Ramos (cell line): ENCODE results near the gene NFAM1.

Experiments used
- in situ Hi-C: fragments of 300-500 bp; cut with MboI; formaldehyde crosslinking; loops from one replicate; pipeline ENCODE4 v1.14.3; 2022; ENCODE audit warnings: low sequenced_read_pairs; ENCODE audit not compliant: unreplicated experiment

The NFAM1 gene, protein sequence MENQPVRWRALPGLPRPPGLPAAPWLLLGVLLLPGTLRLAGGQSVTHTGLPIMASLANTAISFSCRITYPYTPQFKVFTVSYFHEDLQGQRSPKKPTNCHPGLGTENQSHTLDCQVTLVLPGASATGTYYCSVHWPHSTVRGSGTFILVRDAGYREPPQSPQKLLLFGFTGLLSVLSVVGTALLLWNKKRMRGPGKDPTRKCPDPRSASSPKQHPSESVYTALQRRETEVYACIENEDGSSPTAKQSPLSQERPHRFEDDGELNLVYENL

DNA sequence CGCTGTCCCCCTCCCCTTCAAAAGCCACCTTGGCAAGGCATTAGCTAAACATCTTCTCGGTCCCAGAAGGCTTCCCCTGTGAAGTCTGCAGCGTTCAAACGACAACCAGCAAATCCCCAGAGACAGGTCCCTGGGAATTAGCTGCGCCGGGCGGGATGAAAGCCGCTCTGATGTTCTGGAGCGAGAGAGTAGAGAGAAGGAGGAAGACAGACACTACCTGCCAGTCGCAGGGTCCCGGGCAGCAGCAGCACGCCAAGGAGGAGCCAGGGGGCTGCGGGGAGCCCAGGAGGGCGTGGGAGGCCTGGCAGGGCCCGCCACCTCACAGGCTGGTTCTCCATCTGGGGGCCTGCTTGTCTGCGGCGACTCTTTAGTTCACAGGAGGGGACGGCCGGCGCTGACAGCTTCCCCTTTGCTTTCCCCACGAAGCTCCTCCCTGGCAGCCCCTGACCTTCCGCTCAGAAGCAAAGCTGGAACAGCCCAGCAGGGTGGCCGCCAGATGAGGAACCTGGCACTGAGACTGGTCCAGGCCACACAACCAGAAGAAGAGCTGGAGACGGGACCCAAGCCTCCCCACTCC lies at the start of gene NFAM1:
Gene NFAM1, minus strand, starts transcription at position 384 of the 577 bp plus-strand sequence. Its CDS starts 46 bp downstream, at position 338.
- in situ Hi-C loops = loop anchor here (5.0 to 10.0 kb wide), 2 partner anchors 265 to 467 kb away; partner anchors contain the start of gene SEPTIN3

GRCh38 chr22:42475122-42475521 lies 42.9 kb upstream of the NFAM1 start:
- in situ Hi-C loops = no loop called here

GRCh38 chr22:42473484-42474193 lies 41.4 kb upstream of the NFAM1 start:
- in situ Hi-C loops = no loop called here

DNA sequence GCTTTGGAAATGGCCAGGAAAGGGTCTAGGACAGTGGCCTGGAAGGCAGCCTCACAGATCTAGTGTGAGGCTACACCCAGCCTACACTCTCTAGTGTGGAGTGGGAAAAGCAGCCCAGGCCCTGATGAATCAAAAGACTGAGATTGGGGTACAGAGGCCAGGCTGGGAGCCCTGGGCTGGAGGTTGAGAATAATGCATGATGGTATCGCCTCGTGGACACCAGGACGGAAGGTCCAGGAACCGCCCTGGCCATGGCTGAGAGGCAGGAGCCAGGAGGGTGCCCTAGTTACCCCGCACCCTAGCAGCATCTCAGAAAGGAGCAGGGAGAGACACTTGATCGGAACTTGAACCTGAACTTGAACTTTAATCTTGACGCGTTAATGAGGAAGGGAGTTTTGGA lies 40.5 kb upstream of the NFAM1 start:
- in situ Hi-C loops = no loop called here

- in situ Hi-C loops = no loop called here
Observed at GRCh38 chr22:42471441-42471840, 39.2 kb upstream of the NFAM1 start.

GRCh38 chr22:42470366-42471082 lies 38.3 kb upstream of the NFAM1 start:
- in situ Hi-C loops = no loop called here

- in situ Hi-C loops = no loop called here
Observed at GRCh38 chr22:42468841-42469240, 36.6 kb upstream of the NFAM1 start.

DNA sequence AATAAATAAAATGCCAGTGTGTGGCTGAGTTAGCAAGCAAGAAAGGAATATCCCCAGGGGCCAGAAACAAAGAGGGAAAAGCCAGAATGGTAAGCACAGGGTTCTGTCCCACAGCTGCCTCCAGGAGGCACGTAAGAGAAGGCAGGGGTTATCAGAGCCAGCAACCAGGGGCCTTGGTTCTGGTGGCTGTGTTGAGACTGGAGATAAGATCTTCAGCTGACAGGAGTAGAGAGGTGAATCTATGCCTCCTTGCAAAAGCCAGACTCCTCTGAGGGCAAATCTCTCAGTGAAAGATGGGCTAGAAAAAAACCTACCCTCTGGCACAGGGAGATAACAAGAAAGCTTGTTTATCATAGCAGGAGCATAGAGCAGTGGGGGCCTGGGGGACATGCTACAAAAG lies 29.8 kb upstream of the NFAM1 start:
- in situ Hi-C loops = no loop called here

GRCh38 chr22:42461511-42461910 lies 29.3 kb upstream of the NFAM1 start:
- in situ Hi-C loops = no loop called here

DNA sequence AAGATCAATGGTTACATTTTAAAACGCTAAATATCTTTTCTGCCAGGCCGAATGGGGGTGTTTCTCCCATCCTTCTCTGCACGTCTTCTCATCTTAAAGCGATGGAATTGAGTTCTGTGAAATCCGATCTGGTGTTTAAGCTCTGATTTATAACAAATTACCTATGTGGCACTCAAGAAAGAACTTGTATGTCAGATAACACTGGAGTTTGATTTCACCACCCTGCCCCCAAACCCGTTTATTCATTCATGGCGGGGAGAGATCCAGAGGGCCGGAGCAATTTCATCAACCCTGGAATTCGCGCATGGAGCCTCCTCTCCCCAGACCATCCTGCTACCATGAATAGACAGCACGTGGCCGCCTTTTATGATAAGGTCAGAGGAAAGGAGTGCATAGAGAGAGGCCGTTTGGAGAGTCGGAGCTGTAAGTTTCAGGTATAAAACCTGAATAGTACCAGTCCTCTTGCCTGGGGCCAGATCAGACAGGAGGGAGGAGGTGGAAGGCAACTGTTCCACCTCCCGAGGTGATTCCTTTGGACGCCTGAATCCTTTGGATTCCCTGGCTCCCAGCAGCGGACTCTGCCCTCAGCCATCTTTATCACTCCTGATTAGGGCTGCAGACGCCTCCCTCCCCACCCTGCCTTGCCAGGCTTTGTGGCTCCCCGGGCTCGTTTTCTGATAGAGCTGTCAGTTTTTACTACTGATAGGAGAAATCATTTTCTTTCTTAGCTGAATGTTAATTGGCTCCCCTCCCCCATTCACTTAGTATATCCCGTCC lies 27.3 kb upstream of the NFAM1 start:
- in situ Hi-C loops = no loop called here

DNA sequence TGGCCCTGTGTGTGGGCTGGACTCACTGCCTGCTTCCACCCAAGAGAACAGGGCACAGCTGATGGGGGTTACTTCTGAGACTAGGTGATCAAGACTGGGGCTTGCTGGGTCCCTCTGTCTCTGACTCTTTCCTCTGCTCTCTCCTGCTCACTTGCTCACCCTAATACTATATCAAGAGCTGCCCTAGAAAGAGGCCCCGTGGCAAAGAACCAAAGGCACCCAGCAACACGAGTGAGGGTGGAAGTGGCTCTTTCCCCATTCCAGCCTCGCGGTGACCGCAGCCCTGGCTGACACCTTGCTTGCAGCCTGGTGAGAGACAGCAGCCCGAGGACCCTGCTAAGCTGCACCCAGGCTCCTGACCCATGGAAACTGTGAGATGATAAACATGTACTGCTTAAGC lies 20.7 kb upstream of the NFAM1 start:
- in situ Hi-C loops = no loop called here

- in situ Hi-C loops = no loop called here
Observed at GRCh38 chr22:42452456-42452855, 20.3 kb upstream of the NFAM1 start.

DNA sequence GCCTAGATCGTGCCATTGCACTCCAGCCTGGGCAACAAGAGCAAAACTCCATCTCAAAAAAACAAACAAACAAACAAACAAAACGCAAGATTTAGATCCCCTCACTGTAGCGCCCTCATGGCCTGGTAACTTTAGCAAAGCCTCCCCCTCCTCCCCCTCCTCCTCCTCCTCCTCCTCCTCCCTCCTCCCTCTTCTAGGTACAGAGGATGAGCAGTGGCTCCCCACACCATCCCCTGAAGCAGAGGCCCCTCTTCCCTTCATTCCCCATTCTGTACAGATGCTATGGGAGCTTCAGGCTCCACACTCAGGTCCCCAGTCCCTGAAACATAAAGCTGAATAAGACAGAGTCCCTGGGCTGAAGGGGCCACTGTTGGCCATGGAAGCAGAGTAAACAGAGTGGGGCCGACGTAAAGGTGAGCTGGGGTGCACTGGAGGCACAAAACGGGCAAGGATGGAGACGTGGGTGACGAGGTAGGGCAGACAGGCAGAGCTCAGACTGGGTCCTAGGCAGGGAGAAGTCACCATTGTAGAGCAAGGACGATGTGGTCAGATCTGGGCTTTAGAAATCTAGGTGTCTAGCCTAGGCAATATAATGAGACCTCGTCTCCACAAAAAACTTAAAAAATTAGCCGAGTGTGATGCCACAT lies 19.4 kb upstream of the NFAM1 start:
- in situ Hi-C loops = no loop called here

- in situ Hi-C loops = no loop called here
Observed at GRCh38 chr22:42450862-42451261, 18.7 kb upstream of the NFAM1 start.

GRCh38 chr22:42446151-42446550 lies 13.9 kb upstream of the NFAM1 start:
- in situ Hi-C loops = no loop called here

DNA sequence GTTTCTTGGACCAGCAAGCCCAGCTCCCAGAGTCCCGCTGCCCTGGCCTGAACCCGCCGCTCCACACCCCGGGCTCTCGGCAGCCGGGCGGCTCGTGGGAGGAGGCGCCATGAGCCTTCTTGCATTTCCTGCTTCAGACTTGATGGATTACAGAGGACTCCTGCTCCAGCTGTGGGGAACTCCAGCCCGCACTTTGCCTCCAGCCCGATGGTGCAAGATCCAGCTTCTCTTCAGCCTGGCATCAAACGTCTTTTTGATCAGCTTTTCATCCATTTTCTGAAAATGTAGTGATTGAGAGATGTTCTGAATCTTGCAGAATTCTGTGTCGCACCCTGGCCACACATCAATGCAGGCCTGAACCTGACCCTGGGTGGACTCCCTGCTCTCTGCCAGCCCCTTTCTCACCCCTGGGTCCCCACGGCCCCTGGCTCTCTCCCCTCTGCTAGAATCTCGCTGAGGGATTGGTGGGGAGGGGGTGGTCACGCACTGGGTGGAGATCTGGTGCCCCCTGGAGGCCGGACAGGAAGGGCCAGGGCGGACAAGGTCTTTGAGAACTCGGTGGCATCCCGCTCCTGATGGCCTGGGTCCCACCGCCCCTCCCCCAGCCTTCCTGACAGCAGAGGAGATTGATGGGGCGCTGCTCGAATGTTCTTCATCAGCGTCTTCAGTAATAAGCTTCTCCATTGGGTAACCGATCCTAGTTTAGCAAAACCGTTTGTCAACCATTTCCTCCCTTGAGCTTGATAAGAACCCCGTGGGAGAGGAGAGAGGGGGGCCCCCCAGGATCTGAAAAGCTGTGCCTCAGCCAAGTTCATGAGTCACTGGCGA lies 12.1 kb upstream of the NFAM1 start:
- in situ Hi-C loops = no loop called here

GRCh38 chr22:42443240-42444076 lies 11.3 kb upstream of the NFAM1 start:
- in situ Hi-C loops = no loop called here

- in situ Hi-C loops = no loop called here
Observed at GRCh38 chr22:42442748-42443147, 10.5 kb upstream of the NFAM1 start.
